ENCODE results near the gene P2RY8.
A peak's percentile ranks its signal among the peaks of the same experiment; 100 is the strongest.

P2RY8 gene

GRCh38 chrX:1500701-1501624, 36.0 kb downstream of the P2RY8 start:
- no peaks in the 10 kb centered on the region for H3K9me3 ChIP-seq (ENCODE audit: control insufficient read depth, insufficient read depth, low read length)
- peaks cover 58% of the 10 kb centered on the region for H3F3A ChIP-seq (ENCODE audit: control insufficient read depth, insufficient read depth)
- H3K4me2 ChIP-seq (ENCODE audit: low read length), result peak overlapping the region; percentile 97
- peak overlapping the region; percentile 99 for H3K27ac ChIP-seq (ENCODE audit: low read depth, low read length)
- peaks cover 78% of the 10 kb centered on the region for H3K79me2 ChIP-seq (ENCODE audit: control insufficient read depth, low read length)
- no peaks in the 10 kb centered on the region for H4K20me1 ChIP-seq (ENCODE audit: control insufficient read depth, insufficient read depth, low read depth, low read length)
- H3K27me3 ChIP-seq (ENCODE audit: control insufficient read depth, low read length), result no peaks in the 10 kb centered on the region
- H3K4me3 ChIP-seq (ENCODE audit: low read length), result peak overlapping the region; percentile 70
- H3K4me1 ChIP-seq (ENCODE audit: control insufficient read depth, low read length), result peaks cover 98% of the 10 kb centered on the region
- no peak for TF ChIP-seq EZH2phosphoT487 (IDR thresholded peaks at IDR 0.05; ENCODE audit: borderline replicate concordance, low read length)
- TF ChIP-seq CTCF (IDR thresholded peaks at IDR 0.05; ENCODE audit: low read depth, low read length, poor library complexity, severe bottlenecking), result no peak
- H3K9me2 ChIP-seq (replicated peaks; ENCODE audit: control insufficient read depth, low read length), result no peaks in the 10 kb centered on the region
- H3K36me3 ChIP-seq (ENCODE audit: control insufficient read depth, low read length), result peaks cover 73% of the 10 kb centered on the region

- Histone ChIP-seq H3K4me2 (ENCODE audit: low read length) (peak overlapping the region; percentile 87), H4K20me1 (ENCODE audit: control insufficient read depth, insufficient read depth, low read depth, low read length) (no peaks in the 10 kb centered on the region; the same call in 1 of the 2 replicates), H3K27me3 (ENCODE audit: control insufficient read depth, low read length) (no peaks in the 10 kb centered on the region), H3K79me2 (ENCODE audit: control insufficient read depth, low read length) (peaks cover 82% of the 10 kb centered on the region), H3K4me1 (ENCODE audit: control insufficient read depth, low read length) (peaks cover 92% of the 10 kb centered on the region), H3K9me2 (replicated peaks; ENCODE audit: control insufficient read depth, low read length) (no peaks in the 10 kb centered on the region), H3F3A (ENCODE audit: control insufficient read depth, insufficient read depth) (peaks cover 63% of the 10 kb centered on the region), H3K4me3 (ENCODE audit: low read length) (peak overlapping the region; percentile 93), H3K36me3 (ENCODE audit: control insufficient read depth, low read length) (peaks cover 76% of the 10 kb centered on the region), H3K27ac (ENCODE audit: low read depth, low read length) (peak overlapping the region; percentile 99), H3K9me3 (ENCODE audit: control insufficient read depth, insufficient read depth, low read length) (peaks cover 5% of the 10 kb centered on the region; the same call in 1 of the 2 replicates)
- TF ChIP-seq CTCF (IDR thresholded peaks at IDR 0.05; ENCODE audit: low read depth, low read length, poor library complexity, severe bottlenecking), result no peak
- no peak for TF ChIP-seq EZH2phosphoT487 (IDR thresholded peaks at IDR 0.05; ENCODE audit: borderline replicate concordance, low read length)
Observed at GRCh38 chrX:1496076-1496475, 40.9 kb downstream of the P2RY8 start.

- peaks cover 62% of the 10 kb centered on the region for H3F3A ChIP-seq (ENCODE audit: control insufficient read depth, insufficient read depth)
- TF ChIP-seq EZH2phosphoT487 (IDR thresholded peaks at IDR 0.05; ENCODE audit: borderline replicate concordance, low read length) (no peak), CTCF (IDR thresholded peaks at IDR 0.05; ENCODE audit: low read depth, low read length, poor library complexity, severe bottlenecking) (no peak)
- H3K27ac ChIP-seq (ENCODE audit: low read depth, low read length), result peak overlapping the region; percentile 99
- peaks cover 76% of the 10 kb centered on the region for H3K79me2 ChIP-seq (ENCODE audit: control insufficient read depth, low read length)
- H3K4me1 ChIP-seq (ENCODE audit: control insufficient read depth, low read length), result peaks cover 77% of the 10 kb centered on the region
- H3K9me2 ChIP-seq (replicated peaks; ENCODE audit: control insufficient read depth, low read length), result no peaks in the 10 kb centered on the region
- H3K4me2 ChIP-seq (ENCODE audit: low read length), result peak overlapping the region; percentile 87
- H3K27me3 ChIP-seq (ENCODE audit: control insufficient read depth, low read length), result no peaks in the 10 kb centered on the region
- H4K20me1 ChIP-seq (ENCODE audit: control insufficient read depth, insufficient read depth, low read depth, low read length), result peaks cover 4% of the 10 kb centered on the region; the same call in 1 of the 2 replicates
- H3K4me3 ChIP-seq (ENCODE audit: low read length), result peak overlapping the region; percentile 93
- H3K36me3 ChIP-seq (ENCODE audit: control insufficient read depth, low read length), result peaks cover 80% of the 10 kb centered on the region
- peaks cover 5% of the 10 kb centered on the region; the same call in 1 of the 2 replicates for H3K9me3 ChIP-seq (ENCODE audit: control insufficient read depth, insufficient read depth, low read length)
Observed at GRCh38 chrX:1493877-1494510, 43.0 kb downstream of the P2RY8 start.

Measured in DOHH2 (cell line).